A673 (cell line): Measurements from ENCODE around the gene NOSTRIN.
"Not testable (repeated sequence)": the region's sequence is repeated elsewhere in the genome, so short reads cannot be mapped to it uniquely, and the experiment has no call there.

Source experiments
- EZH2 ChIP-seq: fragments of 200-600 bp; sonication (generic); IDR thresholded peaks from 2 replicates; pipeline ENCODE4 v1.6.1; 2017; ENCODE audit warnings: borderline replicate concordance, low read depth, mild to moderate bottlenecking, mixed read lengths, antibody characterized with exemption, low read length; ENCODE audit not compliant: poor library complexity, severe bottlenecking
- TF ChIP-seq, protein P1 (sequence below): fragments of 300-800, 200-600 bp; sonication (generic); conservative IDR thresholded peaks from 2 replicates; pipeline ENCODE4 v1.5.1; 2017; ENCODE audit warnings: low read depth, mild to moderate bottlenecking, antibody characterized with exemption, low read length, moderate library complexity, mixed read lengths

DNA sequence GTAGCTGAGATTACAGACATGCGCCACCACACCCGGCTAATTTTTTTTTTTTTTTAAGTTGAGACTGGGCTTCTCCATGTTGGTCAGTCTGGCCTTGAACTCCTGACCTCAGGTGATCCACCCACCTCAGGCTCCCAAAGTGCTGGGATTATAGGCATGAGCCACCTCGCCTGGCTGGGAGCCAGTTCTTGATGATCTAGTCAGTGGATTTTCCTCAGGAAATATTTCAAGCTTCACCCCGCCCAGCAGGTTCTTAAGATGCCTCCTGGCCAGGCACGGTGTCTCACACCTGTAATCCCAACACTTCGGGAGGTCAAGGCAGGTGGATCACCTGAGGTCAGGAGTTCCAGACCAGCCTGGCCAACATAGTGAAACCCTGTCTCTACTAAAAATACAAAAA is 34.1 kb upstream of the NOSTRIN start:
- TF ChIP-seq, protein P1, sequence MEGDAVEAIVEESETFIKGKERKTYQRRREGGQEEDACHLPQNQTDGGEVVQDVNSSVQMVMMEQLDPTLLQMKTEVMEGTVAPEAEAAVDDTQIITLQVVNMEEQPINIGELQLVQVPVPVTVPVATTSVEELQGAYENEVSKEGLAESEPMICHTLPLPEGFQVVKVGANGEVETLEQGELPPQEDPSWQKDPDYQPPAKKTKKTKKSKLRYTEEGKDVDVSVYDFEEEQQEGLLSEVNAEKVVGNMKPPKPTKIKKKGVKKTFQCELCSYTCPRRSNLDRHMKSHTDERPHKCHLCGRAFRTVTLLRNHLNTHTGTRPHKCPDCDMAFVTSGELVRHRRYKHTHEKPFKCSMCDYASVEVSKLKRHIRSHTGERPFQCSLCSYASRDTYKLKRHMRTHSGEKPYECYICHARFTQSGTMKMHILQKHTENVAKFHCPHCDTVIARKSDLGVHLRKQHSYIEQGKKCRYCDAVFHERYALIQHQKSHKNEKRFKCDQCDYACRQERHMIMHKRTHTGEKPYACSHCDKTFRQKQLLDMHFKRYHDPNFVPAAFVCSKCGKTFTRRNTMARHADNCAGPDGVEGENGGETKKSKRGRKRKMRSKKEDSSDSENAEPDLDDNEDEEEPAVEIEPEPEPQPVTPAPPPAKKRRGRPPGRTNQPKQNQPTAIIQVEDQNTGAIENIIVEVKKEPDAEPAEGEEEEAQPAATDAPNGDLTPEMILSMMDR, result not testable (repeated sequence)
- not testable (repeated sequence) for TF ChIP-seq EZH2
